ENCODE measurements around the gene LPP. TPM values are rescaled to one million over a fixed set of nuclear protein-coding genes. Genes with fewer than 3 reads are reported as not detected.
A peak's percentile ranks its signal among the peaks of the same experiment; 100 is the strongest.

LPP gene
- total RNA-seq, 1 donor from 2014 or later = 109 TPM

- ATAC-seq (no peak), DNase-seq (no peak)
- intact Hi-C loops (cut with micrococcal nuclease) = no loop called here
Measured at GRCh38 chr3:188304501-188304900, 150.5 kb downstream of the LPP start.

DNA sequence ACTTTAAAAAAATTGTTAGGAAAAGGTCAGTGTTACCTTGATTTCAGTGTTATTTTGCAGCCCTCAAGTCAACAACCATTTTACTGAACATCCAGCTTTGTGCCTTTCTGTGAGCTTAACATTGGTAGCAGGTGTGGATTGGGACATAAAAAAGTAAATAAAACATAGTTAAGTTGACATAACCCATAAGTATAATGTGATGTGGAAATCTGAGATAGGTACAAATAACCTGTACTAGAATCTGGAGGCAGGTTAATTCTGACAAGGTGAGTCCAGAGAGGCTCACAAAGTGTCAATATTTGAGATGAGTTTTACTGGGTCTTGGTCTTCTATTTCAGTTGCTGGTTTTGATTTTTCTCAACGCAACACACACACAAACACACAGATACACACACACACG, 151.3 kb downstream of the LPP start:
- intact Hi-C loops (cut with micrococcal nuclease) = no loop called here
- DNase-seq (no peak), ATAC-seq (no peak)

DNA sequence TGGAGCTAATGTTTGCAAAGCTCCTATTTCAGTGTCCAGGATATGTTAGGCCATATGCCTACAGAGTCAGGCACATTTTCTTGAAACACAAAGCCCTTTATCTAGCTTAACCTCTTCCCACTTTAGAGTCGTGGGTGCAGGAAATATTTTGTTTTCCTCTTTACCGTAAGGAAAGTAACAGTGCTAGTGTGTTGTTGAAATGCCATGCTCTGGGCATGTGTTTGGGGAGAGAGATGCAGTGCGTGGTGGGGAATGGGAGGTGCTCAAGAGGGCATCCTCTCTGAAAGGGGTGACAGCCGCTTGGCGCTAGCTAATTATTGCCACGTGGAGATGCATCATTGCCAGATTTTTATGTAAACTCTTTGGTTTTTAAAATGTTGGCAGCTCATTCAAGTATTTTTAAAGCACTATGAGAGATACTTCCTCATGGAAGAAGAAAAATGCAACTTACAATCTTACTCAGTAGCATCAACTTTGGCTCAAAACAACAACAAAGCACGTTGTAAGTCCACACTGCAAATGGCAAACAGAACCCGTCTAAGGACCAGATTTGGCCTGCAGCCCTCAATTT, 152.6 kb downstream of the LPP start:
- intact Hi-C loops (cut with micrococcal nuclease) = no loop called here
- no peak for ATAC-seq

GRCh38 chr3:188309437-188310269, 155.7 kb downstream of the LPP start:
- DNase-seq (no peak), ATAC-seq (no peak)
- intact Hi-C loops (cut with micrococcal nuclease) = no loop called here

More for the DNA sequence above, 152.6 kb downstream of the LPP start:
- DNase-seq = no peak

DNA sequence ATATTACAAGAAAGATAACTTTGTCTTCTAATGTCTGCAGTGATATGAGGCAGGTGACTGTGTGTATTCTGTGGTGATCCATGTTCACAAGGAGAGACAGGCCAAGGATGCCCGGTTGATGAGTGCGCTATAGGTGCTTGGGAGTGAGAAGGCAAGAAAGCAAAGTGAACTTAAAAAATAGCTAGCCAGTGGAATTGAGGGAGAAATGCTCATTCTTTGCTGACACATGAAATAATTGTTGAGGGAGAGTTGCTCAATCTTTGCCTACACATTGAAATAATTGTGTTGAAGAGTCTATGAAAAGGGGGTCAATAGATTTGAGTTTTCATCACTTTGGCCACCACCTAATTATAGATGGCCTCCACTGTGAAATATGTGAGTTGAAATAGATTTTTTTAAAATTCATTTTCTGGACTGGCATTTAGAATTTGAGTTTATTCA, 156.3 kb downstream of the LPP start:
- intact Hi-C loops (cut with micrococcal nuclease) = no loop called here
- DNase-seq (no peak), ATAC-seq (peak; percentile 25)

DNA sequence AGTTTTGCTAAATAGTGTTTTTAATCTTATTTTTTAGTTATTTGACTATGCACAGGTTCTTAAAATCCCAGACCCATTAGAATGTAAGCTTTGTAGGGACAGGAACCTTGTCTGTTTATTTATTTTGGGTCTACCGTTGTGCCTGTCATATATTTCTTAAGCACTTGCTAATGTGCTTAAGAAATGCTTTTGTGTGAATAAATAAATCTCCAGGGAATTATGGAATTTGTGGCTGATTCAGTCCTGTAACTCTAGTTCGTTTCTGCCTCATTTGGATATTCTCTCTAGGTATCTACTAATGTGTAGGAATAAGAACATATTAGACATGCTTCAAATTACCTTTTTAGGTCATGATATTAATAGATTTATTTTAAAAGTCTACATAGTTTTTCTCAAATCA, 161.6 kb downstream of the LPP start:
- DNase-seq = no peak
- intact Hi-C loops (cut with micrococcal nuclease) = no loop called here
- ATAC-seq = no peak

GRCh38 chr3:188316021-188316722, 162.2 kb downstream of the LPP start:
- DNase-seq = no peak
- peak; percentile 66 for ATAC-seq
- intact Hi-C loops (cut with micrococcal nuclease) = no loop called here

DNA sequence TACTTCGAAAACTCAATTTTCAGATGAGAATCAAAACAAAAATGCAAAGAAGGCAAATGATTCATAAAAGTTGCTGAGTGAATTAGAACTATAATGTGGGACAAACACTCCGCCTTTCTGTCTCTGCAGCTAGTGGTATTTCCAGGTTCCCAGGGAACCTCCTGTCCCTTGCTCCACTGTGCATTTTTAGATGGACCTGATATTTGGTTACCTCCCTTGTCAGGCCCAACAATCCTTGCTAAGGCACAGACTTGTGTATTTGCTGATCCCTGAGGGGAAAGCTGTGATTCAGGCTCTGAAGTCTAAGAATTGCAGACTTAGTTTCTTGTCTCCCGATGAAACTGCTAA, 162.7 kb downstream of the LPP start:
- DNase-seq (no peak), ATAC-seq (peak; percentile 47)
- intact Hi-C loops (cut with micrococcal nuclease) = no loop called here

GRCh38 chr3:188319569-188319968, 165.6 kb downstream of the LPP start:
- intact Hi-C loops (cut with micrococcal nuclease) = no loop called here
- no peak for ATAC-seq
- no peak for DNase-seq

GRCh38 chr3:188320757-188321156, 166.8 kb downstream of the LPP start:
- intact Hi-C loops (cut with micrococcal nuclease) = no loop called here
- no peak for DNase-seq
- ATAC-seq = no peak

GRCh38 chr3:188321258-188321657, 167.3 kb downstream of the LPP start:
- DNase-seq = no peak
- intact Hi-C loops (cut with micrococcal nuclease) = no loop called here
- ATAC-seq = no peak

- no peak for DNase-seq
- intact Hi-C loops (cut with micrococcal nuclease) = no loop called here
- ATAC-seq = peak; percentile 14
Measured at GRCh38 chr3:188322135-188322887, 168.4 kb downstream of the LPP start.

DNA sequence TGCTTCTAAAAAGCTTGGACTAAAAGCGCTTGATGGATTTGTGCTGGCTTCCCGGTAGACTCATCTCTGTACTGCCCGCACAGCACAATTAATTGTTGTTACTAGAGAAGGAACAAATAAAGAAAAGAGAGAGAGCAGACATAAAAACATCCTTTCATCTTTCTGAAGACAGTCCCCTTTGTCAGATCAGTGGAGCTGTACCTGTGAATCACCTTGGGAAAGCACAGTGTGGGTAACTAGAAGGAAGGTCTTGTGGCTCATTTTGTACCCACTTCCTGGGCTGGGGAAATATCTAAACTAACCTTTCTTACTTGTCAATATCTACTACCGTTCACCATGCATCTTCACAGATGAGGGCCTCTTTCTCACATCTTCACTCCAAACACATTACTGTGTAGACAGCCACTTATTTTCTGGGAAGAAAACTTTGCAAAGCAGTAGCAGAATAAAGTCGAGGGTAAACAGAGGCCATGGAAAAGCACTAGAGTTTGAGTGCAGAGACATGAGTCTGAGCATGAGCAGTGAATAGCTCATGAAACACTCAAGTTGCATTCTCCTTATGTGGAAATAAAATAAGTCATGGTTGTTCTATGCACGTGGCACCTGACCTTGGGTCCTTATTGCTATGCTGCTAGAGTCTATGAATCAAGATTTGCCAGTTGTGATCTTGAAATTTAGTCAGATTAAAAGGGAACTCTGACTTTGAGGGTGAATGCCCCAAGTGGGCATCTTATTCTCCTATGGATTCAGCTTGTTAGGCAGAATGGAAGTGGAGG, 169.3 kb downstream of the LPP start:
- DNase-seq (no peak), ATAC-seq (no peak)
- intact Hi-C loops (cut with micrococcal nuclease) = no loop called here

GRCh38 chr3:188326111-188326510, 172.2 kb downstream of the LPP start:
- intact Hi-C loops (cut with micrococcal nuclease) = no loop called here
- ATAC-seq = peak; percentile 65
- DNase-seq = no peak

- intact Hi-C loops (cut with micrococcal nuclease) = no loop called here
- no peak for DNase-seq
- ATAC-seq = peak; percentile 76
Measured at GRCh38 chr3:188326968-188327367, 173.0 kb downstream of the LPP start.

DNA sequence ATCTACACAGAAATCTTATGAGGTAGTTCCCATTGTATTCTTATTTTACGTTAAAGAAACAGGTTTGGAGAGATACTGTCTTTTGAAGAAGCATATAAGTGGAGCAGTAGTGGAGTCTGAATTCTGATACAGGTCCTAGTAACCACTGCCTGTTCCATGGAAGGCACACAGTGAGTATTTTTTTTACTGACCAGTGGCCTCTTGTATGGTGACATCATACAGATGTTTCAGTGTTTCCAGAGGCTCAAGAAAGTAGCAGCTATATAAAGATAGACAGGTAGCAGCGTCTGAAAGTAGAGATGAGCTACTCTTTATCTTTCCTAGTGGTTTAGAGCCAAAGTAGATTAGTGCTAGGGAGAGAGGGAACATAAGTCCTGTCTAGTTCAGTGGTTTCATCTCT, 173.5 kb downstream of the LPP start:
- ATAC-seq = peak; percentile 33
- no peak for DNase-seq
- intact Hi-C loops (cut with micrococcal nuclease) = no loop called here

- DNase-seq (no peak), ATAC-seq (no peak)
- intact Hi-C loops (cut with micrococcal nuclease) = no loop called here
Measured at GRCh38 chr3:188330138-188330537, 176.2 kb downstream of the LPP start.

DNA sequence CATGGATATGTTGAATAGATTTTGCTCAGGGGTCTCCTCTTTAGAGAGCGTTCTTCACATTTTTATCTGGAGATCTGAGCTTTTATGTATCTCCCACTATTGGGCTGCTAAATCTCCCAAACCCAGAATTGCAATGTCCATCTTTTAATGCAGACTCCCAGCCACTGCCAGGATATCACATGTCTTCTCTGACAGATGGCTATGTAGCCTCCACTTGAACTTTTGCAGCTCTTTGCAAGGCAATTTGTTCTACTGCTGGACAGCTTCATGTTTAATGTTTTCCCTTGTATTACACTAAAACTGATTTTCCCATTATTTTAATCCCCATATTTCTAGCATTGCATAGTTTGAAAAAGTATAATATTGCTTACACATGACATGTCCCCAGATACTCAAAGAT, 177.2 kb downstream of the LPP start:
- intact Hi-C loops (cut with micrococcal nuclease) = no loop called here
- ATAC-seq = peak; percentile 12
- no peak for DNase-seq

DNA sequence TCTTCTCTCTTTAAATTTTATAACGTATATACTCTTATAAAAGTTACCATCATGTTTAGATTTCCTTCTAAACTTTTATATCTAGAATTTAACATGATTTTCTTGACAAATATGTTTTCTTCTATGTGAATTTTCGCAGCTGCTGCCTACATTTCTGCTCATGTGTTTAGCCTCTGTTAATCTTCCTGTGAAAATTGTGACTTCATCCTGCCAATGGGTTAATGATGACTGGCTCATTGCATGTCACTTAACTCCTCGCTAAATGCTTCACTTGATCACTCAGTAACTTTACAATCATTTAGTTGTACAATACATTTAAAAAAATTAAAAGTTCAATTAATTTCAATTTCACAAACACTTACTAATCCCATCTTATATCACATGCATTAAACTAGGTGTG, 178.1 kb downstream of the LPP start:
- DNase-seq (no peak), ATAC-seq (no peak)
- intact Hi-C loops (cut with micrococcal nuclease) = no loop called here

Measured in left ventricle myocardium superior (tissue), 1 donor.